K562 (cell line): Measurements from ENCODE around the gene MAP1LC3B2. TPM values are rescaled to one million over a fixed set of nuclear protein-coding genes. Genes with fewer than 3 reads are reported as not detected.

Experiments used
- ATAC-seq: fragments of 200-7000 bp; cut with Tn5 transposase; 3 replicates; pipeline ENCODE4 v1.9.1; 2020; ENCODE audit warnings: moderate library complexity
- BruUV-seq: library from RNA; stranded (reverse); fragments of 400-500 nt; replicated peaks from 2 replicates; lab custom pipeline; 2021; lab: Mats Ljungman, UMichigan
- CTCF ChIA-PET: fragments of 300-600 bp; formaldehyde crosslinking; extraction: SDS; loops from one replicate; lab custom pipeline; 2021; ENCODE audit warnings: low intra/inter-chr PET ratio; lab: Yijun Ruan, JAX
- POLR2A ChIA-PET: fragments of 300-600, 350-650 bp; sonication (Branson Sonifier 250); formaldehyde crosslinking; extraction: SDS; loops from one replicate; lab custom pipeline; 2021; ENCODE audit warnings: antibody characterized with exemption, inconsistent platforms; lab: Yijun Ruan, JAX
- DNase-seq, 4 experiments: peaks; one replicate each; pipeline versions ENCODE4 v3.0.0 to v3.0.0-alpha.2; 2011 to 2018; ENCODE audit warnings: low spot score in 3 of 4, mixed read lengths in 3 of 4; ENCODE audit errors: extremely low read depth in 1 of 4
- FAIRE-seq: peaks from 2 replicates; lab custom pipeline; 2011; peaks lifted over from hg19 to GRCh38; lab: Jason Lieb, UNC
- H2AFZ ChIP-seq: 2 replicates; pipeline ENCODE4 v1.6.0; 2011; ENCODE audit warnings: low read depth, low read length, control low read depth, inconsistent platforms
- H3K27ac ChIP-seq: fragments of 200-600 bp; 3 replicates; pipeline ENCODE4 v1.8.0; 2011; ENCODE audit warnings: low read depth, mild to moderate bottlenecking, control low read depth, inconsistent platforms, low read length, moderate library complexity, mixed read lengths; ENCODE audit errors: extremely low read depth
- H3K27me3 ChIP-seq, 2 experiments: fragments of 300-600 bp in 1 of 2; 2 replicates in 1 of 2; 3 replicates in 1 of 2; pipeline versions ENCODE4 v1.6.0 to v1.8.0; 2011; ENCODE audit warnings: inconsistent platforms in 2 of 2, low read length in 2 of 2, mild to moderate bottlenecking in 1 of 2, mixed read lengths in 1 of 2, moderate library complexity in 1 of 2; ENCODE audit not compliant: control insufficient read depth in 2 of 2, insufficient read depth in 2 of 2
- H3K36me3 ChIP-seq: fragments of 300-600 bp; 3 replicates; pipeline ENCODE4 v1.8.0; 2011; ENCODE audit warnings: mild to moderate bottlenecking, low read length, inconsistent platforms; ENCODE audit not compliant: control insufficient read depth, insufficient read depth
- H3K4me1 ChIP-seq, 2 experiments: fragments of 200-600 bp in 1 of 2; replicated peaks in 1 of 2; 2 replicates in 1 of 2; 3 replicates in 1 of 2; pipeline versions ENCODE4 v1.5.1 to v1.8.0; 2011; ENCODE audit warnings: inconsistent platforms in 2 of 2, low read length in 2 of 2, mild to moderate bottlenecking in 1 of 2, mixed read lengths in 1 of 2, moderate library complexity in 1 of 2; ENCODE audit not compliant: control insufficient read depth in 2 of 2, insufficient read depth in 2 of 2
- H3K4me2 ChIP-seq: 2 replicates; pipeline ENCODE4 v1.6.1; 2011; ENCODE audit warnings: low read length, control low read depth, inconsistent platforms, mixed read lengths; ENCODE audit not compliant: insufficient read depth
- H3K4me3 ChIP-seq: fragments of 200-600 bp; sonication (generic), shearing (Covaris generic); 2 replicates; pipeline ENCODE4 v1.5.1; 2016; ENCODE audit warnings: control low read depth, inconsistent platforms
- H3K79me2 ChIP-seq: fragments of 200-600 bp; 3 replicates; pipeline ENCODE4 v1.8.0; 2011; ENCODE audit warnings: low read length, inconsistent platforms; ENCODE audit not compliant: control insufficient read depth, insufficient read depth
- H3K9ac ChIP-seq, 2 experiments: 2 replicates each; pipeline versions ENCODE4 v1.6.0 to v1.6.1; 2011; ENCODE audit warnings: low read depth in 2 of 2, low read length in 2 of 2, control low read depth in 1 of 2, inconsistent platforms in 1 of 2, mild to moderate bottlenecking in 1 of 2, mixed read lengths in 1 of 2; ENCODE audit not compliant: insufficient read depth in 1 of 2
- H3K9me1 ChIP-seq: one replicate; pipeline ENCODE4 v1.6.0; 2011; ENCODE audit warnings: inconsistent platforms, mild to moderate bottlenecking, low read length, moderate library complexity; ENCODE audit not compliant: control insufficient read depth, insufficient read depth
- H3K9me3 ChIP-seq: replicated peaks from 2 replicates; pipeline ENCODE4 v1.5.1; 2011; ENCODE audit warnings: low read depth, low read length, inconsistent platforms; ENCODE audit not compliant: control insufficient read depth, insufficient read depth
- H4K20me1 ChIP-seq: replicated peaks from 2 replicates; pipeline ENCODE4 v1.6.1; 2011; ENCODE audit warnings: low read length, inconsistent platforms, mixed read lengths; ENCODE audit not compliant: control insufficient read depth, insufficient read depth
- CTBP1 ChIP-seq: fragments of 450-650 bp; IDR thresholded peaks from 2 replicates; pipeline ENCODE4 v1.6.1; 2016; ENCODE audit warnings: borderline replicate concordance
- FOXA1 ChIP-seq: fragments of 450-650 bp; IDR thresholded peaks from 2 replicates; pipeline ENCODE4 v1.6.1; 2016; ENCODE audit warnings: mild to moderate bottlenecking, borderline replicate concordance
- SMARCC2 ChIP-seq: fragments of 450-650 bp; IDR thresholded peaks from 2 replicates; pipeline ENCODE4 v1.6.1; 2017; ENCODE audit warnings: antibody characterized with exemption, moderate library complexity, mild to moderate bottlenecking, low read depth
- WGBS: fragments of 100-300 bp; shearing (Covaris generic); methylation state at CpG from one replicate; pipeline ENCODE4 v1.1.6; 2016; ENCODE audit warnings: low coverage, mixed read lengths; ENCODE audit not compliant: insufficient coverage; ENCODE audit errors: missing lambda C conversion rate; 5-methylcytosine and 5-hydroxymethylcytosine counted together
- in situ Hi-C: fragments of 300-500 bp; cut with MboI; formaldehyde crosslinking; loops from 4 replicates; pipeline ENCODE4 v1.15.0; 2018; ENCODE audit warnings: inconsistent platforms, mixed read lengths
- intact Hi-C: fragments of 100-400 bp; cut with micrococcal nuclease; formaldehyde crosslinking; loops from 2 replicates; pipeline ENCODE4 v1.14.2; 2022
- polyA plus RNA-seq, 8 experiments: library from polyadenylated mRNA; depleted of rRNA in 4 of 8; stranded (reverse) in 5 of 8; unstranded in 3 of 8; fragments of >200 nt; fragmentation: Nextera tagmentation in 2 of 8; fragmentation: Illumina TruSeq in 1 of 8; extraction: Ambion mirVana in 2 of 8; extraction: Trizol in 1 of 8; gene quantifications; 2 replicates each; pipeline versions ENCODE4 v1.2.1 to v1.2.3, GENCODE V29; 2011 to 2014; ENCODE audit warnings: inconsistent platforms in 1 of 8, missing spikeins in 1 of 8
- total RNA-seq, 7 experiments: library from RNA; depleted of rRNA in 6 of 7; stranded (reverse); fragments of >200 nt in 6 of 7; fragmentation: Illumina TruSeq in 2 of 7; extraction: Trizol in 2 of 7; gene quantifications; 2 replicates each; pipeline versions ENCODE4 v1.2.1 to v1.2.3, GENCODE V29; 2011 to 2021; ENCODE audit warnings: low replicate concordance in 1 of 7
- TF ChIP-seq, protein P1 (sequence below), 2 experiments: fragments of 450-650 bp in 1 of 2; sonication (generic) in 1 of 2; formaldehyde crosslinking in 1 of 2; IDR thresholded peaks in 1 of 2; conservative IDR thresholded peaks in 1 of 2; 2 replicates each; pipeline versions ENCODE4 v1.6.1 to v1.8.1; 2016 to 2023; ENCODE audit warnings: mild to moderate bottlenecking in 2 of 2, moderate library complexity in 2 of 2, inconsistent platforms in 1 of 2, missing genetic modification reagents in 1 of 2

The MAP1LC3B2 gene
- total and polyA plus RNA-seq, 9 of the 15 experiments (the other 6 are each of a cell fraction or from before 2014, with no cell fraction given): 0.53 to 2.8 (median 0.76) TPM; not detected in 2

DNA sequence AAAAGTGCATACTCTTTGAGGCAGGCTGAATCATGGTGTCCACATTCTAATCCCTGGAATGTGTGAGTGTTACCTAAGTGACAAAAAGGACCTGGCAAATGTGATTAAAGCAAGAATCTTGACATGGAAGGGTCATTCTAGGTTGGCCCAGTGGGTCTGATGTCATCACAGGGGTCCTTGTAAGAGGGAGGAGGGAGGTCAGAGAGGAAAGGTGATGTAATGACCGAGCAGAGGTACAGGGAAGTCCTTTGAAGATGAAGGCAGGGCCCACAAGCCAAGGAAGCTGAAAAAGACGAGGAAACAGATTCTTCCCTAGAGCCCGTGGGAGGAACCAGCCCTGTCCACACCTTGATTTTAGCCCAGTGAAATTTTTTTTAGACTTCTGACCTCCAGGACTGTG is 60.1 kb downstream of the MAP1LC3B2 start:
- Histone ChIP-seq H3K27me3 (peaks cover 0 to 6% of the 10 kb centered on the region in 2 experiments; a peak in 3 of 5 replicates), H3K4me2 (no peak overlapping the region), H3K4me3 (no peak overlapping the region), H3K9ac (no peak overlapping the region), H3K9me3 (peaks cover 2% of the 10 kb centered on the region), H3K79me2 (no peaks in the 10 kb centered on the region), H3K27ac (no peak overlapping the region), H3K9me1 (no peaks in the 10 kb centered on the region), H3K36me3 (no peaks in the 10 kb centered on the region), H2AFZ (no peak overlapping the region), H3K4me1 (no peaks in the 10 kb centered on the region; a peak in 1 of 5 replicates), H4K20me1 (no peaks in the 10 kb centered on the region)
- ATAC-seq (no peak; the same call in 2 of the 3 replicates), FAIRE-seq (no peak), DNase-seq (no peak)
- in situ Hi-C loops (no loop called here), intact Hi-C loops (loop anchor here (5.0 kb wide), 1 partner anchor 73 kb away; no protein-coding TSS in a partner anchor)
- no peak for TF ChIP-seq CTBP1
- TF ChIP-seq, protein P1, sequence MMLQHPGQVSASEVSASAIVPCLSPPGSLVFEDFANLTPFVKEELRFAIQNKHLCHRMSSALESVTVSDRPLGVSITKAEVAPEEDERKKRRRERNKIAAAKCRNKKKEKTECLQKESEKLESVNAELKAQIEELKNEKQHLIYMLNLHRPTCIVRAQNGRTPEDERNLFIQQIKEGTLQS (IDR thresholded peaks at IDR 0.05): peak; percentile 52; the same call in 1 of the 2 replicates
- TF ChIP-seq, protein P1 (CRISPR knock-in tag; conservative IDR thresholded peaks at IDR 0.05): no peak
- TF ChIP-seq FOXA1: no peak
- no peak for TF ChIP-seq SMARCC2
- 15% methylated on average over 3 of the region's 3 CpGs for WGBS
- BruUV-seq: no TSS peak
- ChIA-PET CTCF (no interaction called here), POLR2A (no interaction called here)
